Mammary microvascular endothelial cell (primary cell): Measurements from ENCODE around the gene ZSCAN5B. TPM values are rescaled to one million over a fixed set of nuclear protein-coding genes. Genes with fewer than 3 reads are reported as not detected.

Experiments
- total RNA-seq: library from RNA; depleted of rRNA; stranded (reverse); fragments of >200 nt; gene quantifications from 2 replicates; pipeline ENCODE4 v1.2.3, GENCODE V29; 2015

ZSCAN5B gene, protein sequence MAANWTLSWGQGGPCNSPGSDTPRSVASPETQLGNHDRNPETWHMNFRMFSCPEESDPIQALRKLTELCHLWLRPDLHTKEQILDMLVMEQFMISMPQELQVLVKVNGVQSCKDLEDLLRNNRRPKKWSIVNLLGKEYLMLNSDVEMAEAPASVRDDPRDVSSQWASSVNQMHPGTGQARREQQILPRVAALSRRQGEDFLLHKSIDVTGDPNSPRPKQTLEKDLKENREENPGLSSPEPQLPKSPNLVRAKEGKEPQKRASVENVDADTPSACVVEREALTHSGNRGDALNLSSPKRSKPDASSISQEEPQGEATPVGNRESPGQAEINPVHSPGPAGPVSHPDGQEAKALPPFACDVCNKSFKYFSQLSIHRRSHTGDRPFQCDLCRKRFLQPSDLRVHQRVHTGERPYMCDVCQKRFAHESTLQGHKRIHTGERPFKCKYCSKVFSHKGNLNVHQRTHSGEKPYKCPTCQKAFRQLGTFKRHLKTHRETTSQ
- not detected in 2 replicates for total RNA-seq

DNA sequence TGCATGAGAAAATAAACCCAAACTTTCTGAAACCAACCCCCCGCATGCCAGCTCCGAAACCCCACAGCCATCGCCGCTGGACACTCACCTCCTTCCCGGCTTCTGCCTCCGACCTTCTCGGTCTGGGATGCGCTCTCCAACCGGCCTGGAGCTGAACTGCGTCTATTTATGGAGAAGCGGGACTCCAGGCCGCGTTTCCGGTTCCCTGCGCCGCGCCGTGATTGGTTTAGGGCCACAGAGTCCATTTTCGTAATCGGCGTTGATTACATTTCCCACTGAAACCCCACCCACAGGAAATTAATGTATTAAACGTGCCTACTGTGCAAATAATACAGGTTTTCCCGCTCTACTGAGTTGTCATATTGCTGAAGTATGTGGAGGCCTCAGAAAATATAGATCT lies at the start of gene ZSCAN5B:
Gene ZSCAN5B (minus strand): TSS at position 138 of the 400 bp plus-strand sequence. CDS start 4,731 bp downstream, outside the sequence.

DNA sequence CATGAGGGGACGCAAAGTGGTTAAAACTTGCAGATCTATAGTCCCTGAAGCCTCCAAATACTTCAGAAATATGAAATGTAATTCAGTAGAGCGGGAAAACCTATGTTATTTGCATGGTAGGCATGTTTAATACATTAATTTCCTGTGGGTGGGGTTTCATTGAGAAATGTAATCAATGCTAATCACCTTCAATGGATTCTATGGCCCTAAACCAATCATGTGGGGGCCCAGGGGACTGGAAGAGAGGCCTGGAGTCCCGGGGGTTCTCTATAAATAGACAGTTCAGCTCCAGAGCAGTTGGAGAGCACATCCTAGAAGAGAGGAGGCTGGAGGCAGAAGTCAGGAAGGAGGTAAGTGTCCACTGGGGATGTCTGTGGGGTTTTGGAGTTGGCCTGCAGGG lies 4.4 kb upstream of the ZSCAN5B start, which contains the start of gene ZSCAN5C:
Gene ZSCAN5C (plus strand): TSS at position 301 of the 400 bp plus-strand sequence. CDS start 3,641 bp downstream, outside the sequence.

DNA sequence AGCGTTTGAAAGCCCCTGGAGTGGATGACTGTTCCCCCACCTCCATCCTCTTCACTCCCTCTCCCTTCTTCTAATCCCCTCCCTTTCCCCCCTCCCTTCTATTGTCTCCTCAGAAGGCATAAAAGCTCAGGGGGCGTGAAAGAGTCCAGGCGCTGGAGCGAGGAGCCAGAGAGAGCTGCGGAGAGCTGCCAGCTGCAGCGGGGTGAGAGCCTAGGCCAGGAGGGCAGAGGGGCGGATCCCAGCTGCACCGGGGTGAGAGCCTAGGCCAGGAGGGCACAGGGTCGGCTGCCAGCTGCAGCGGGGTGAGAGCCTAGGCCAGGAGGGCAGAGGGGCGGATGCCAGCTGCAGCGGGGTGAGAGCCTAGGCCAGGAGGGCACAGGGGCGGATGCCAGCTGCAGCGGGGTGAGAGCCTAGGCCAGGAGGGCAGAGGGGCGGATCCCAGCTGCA lies 21.7 kb downstream of the ZSCAN5B start, which contains the start of gene GALP:
Gene GALP (plus strand): TSS at position 148 of the 447 bp plus-strand sequence. CDS start 1,101 bp downstream, outside the sequence.

DNA sequence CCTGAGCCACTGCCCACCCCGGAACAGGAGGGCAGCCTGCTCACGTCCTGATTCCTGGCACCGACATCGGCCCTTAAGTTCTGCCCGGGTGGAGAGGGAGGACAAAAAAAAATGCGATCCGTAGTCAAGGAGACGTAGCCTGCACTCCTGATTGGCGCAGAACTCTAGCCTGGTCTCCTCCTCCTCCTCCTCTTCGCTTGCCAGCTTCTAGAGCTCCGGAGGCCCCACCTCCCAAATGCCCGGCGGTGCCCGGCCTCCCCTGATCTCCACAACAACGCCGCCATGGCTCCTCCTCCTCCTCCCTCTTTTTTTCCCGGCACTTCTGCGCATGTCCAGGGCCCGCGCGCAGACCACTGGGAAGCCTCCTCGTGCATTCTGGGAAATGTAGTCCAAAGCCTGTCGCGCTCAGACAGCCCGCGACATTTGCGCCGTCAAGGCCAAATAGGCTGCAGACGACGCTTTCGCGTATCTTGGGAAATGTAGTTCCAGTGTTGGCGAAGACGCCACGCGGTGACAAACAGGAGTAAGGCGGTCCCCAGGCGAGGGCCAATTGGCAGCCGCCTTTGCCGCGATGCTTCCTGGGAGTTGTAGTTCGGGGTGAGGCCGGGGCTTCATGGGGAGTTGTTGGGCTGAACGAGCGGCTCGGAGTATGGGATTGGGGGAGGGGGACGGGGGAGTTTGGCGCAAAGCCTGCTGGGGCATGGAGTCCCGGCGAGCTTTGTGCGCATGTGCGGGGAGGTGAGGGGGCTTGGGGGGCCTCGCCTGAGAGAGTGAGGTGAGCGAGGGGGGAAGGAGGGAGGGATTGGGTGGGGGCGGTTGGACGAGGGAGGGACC lies 56.8 kb downstream of the ZSCAN5B start, which contains the start of gene ZNF444:
Gene ZNF444 (plus strand): TSS at position 705 of the 834 bp plus-strand sequence. CDS start 5,625 bp downstream, outside the sequence.

Other genes with a start within 250 kb of the ZSCAN5B start
- not detected in 2 replicates for gene NLRP8, start 250.0 kb downstream of the ZSCAN5B start, total RNA-seq
- not detected in 2 replicates for gene NLRP5, start 211.0 kb downstream of the ZSCAN5B start, total RNA-seq
- gene ZNF787, start 76.5 kb downstream of the ZSCAN5B start, total RNA-seq, result 15.2 and 15.4 TPM in 2 replicates
- gene ZNF444, start 56.5 kb downstream of the ZSCAN5B start, total RNA-seq, result 17.1 and 18.2 TPM in 2 replicates
- gene GALP, start 21.8 kb downstream of the ZSCAN5B start, total RNA-seq, result not detected in 2 replicates
- gene ZSCAN5C, start 4.5 kb upstream of the ZSCAN5B start, total RNA-seq, result not detected in 2 replicates
- gene EDDM13, start 75.0 kb upstream of the ZSCAN5B start, total RNA-seq, result 1.9 and 2.5 TPM in 2 replicates
- 4.3 and 5.7 TPM in 2 replicates for gene ZSCAN5A, start 117.1 kb upstream of the ZSCAN5B start, total RNA-seq
- 1.3 and 1.9 TPM in 2 replicates for gene ZNF582, start 195.8 kb upstream of the ZSCAN5B start, total RNA-seq
- gene ZNF583, start 206.5 kb upstream of the ZSCAN5B start, total RNA-seq, result 2.6 and 3.2 TPM in 2 replicates